ENCODE results near the gene B4GALNT1.

GRCh38 chr12:57612711-57613426 lies 20.1 kb downstream of the B4GALNT1 start:
- TF ChIP-seq, protein P1, sequence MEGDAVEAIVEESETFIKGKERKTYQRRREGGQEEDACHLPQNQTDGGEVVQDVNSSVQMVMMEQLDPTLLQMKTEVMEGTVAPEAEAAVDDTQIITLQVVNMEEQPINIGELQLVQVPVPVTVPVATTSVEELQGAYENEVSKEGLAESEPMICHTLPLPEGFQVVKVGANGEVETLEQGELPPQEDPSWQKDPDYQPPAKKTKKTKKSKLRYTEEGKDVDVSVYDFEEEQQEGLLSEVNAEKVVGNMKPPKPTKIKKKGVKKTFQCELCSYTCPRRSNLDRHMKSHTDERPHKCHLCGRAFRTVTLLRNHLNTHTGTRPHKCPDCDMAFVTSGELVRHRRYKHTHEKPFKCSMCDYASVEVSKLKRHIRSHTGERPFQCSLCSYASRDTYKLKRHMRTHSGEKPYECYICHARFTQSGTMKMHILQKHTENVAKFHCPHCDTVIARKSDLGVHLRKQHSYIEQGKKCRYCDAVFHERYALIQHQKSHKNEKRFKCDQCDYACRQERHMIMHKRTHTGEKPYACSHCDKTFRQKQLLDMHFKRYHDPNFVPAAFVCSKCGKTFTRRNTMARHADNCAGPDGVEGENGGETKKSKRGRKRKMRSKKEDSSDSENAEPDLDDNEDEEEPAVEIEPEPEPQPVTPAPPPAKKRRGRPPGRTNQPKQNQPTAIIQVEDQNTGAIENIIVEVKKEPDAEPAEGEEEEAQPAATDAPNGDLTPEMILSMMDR (IDR thresholded peaks at IDR 0.05), result no peak
- TF ChIP-seq POLR2A (IDR thresholded peaks at IDR 0.05), result no peak
- TF ChIP-seq POLR2AphosphoS5 (IDR thresholded peaks at IDR 0.05), result no peak
